HepG2 (cell line): ENCODE results near the gene MNX1. TPM values are rescaled to one million over a fixed set of nuclear protein-coding genes. Genes with fewer than 3 reads are reported as not detected.

Experiments used
- ATRX ChIP-seq: sonication (generic); formaldehyde crosslinking; IDR thresholded peaks from 2 replicates; pipeline ENCODE4 v1.4.0; 2020; ENCODE audit warnings: missing genetic modification reagents, borderline replicate concordance
- CBX1 ChIP-seq: IDR thresholded peaks from one replicate; pipeline ENCODE4 v1.6.1; 2016; ENCODE audit warnings: antibody characterized with exemption, low read depth
- CENPT ChIP-seq: sonication (generic); formaldehyde crosslinking; IDR thresholded peaks from 2 replicates; pipeline ENCODE4 v1.8.0; 2022; ENCODE audit warnings: low read depth, mild to moderate bottlenecking, moderate library complexity, missing genetic modification reagents
- EHMT2 ChIP-seq: fragments of 200-600 bp; sonication (generic); IDR thresholded peaks from 2 replicates; pipeline ENCODE4 v1.7.0; 2017; ENCODE audit warnings: antibody characterized with exemption, low read depth, low read length, borderline replicate concordance
- FOXC1 ChIP-seq: sonication (generic); formaldehyde crosslinking; IDR thresholded peaks from 2 replicates; pipeline ENCODE4 v1.8.0; 2022; ENCODE audit warnings: mild to moderate bottlenecking, missing genetic modification reagents, borderline replicate concordance
- FOXM1 ChIP-seq: sonication (generic); formaldehyde crosslinking; IDR thresholded peaks from 2 replicates; pipeline ENCODE4 v1.5.0; 2020; ENCODE audit warnings: missing genetic modification reagents
- HMGA1 ChIP-seq: sonication (generic); formaldehyde crosslinking; conservative IDR thresholded peaks from 2 replicates; pipeline ENCODE4 v1.4.0; 2020; ENCODE audit warnings: missing genetic modification reagents
- HNF4A ChIP-seq: sonication (generic); formaldehyde crosslinking; IDR thresholded peaks from 2 replicates; pipeline ENCODE4 v1.4.0; 2020; ENCODE audit warnings: missing genetic modification reagents
- LCORL ChIP-seq, 2 experiments: fragments of 450-650 bp in 1 of 2; sonication (generic) in 1 of 2; formaldehyde crosslinking in 1 of 2; IDR thresholded peaks; 2 replicates each; pipeline versions ENCODE4 v1.5.0 to v1.6.1; 2017 to 2020; ENCODE audit warnings: antibody characterized with exemption in 1 of 2, missing genetic modification reagents in 1 of 2
- NCOR1 ChIP-seq: fragments of 200-600 bp; sonication (generic); IDR thresholded peaks from 2 replicates; pipeline ENCODE4 v1.7.0; 2017; ENCODE audit warnings: antibody characterized with exemption, low read length, borderline replicate concordance
- PLRG1 ChIP-seq: fragments of 450-650 bp; conservative IDR thresholded peaks from 2 replicates; pipeline ENCODE4 v1.6.1; 2016
- PRPF4 ChIP-seq: fragments of 200-400 bp; formaldehyde crosslinking; IDR thresholded peaks from 2 replicates; pipeline ENCODE4 v1.6.1; 2016; ENCODE audit warnings: low read length, low read depth; ENCODE audit not compliant: poor library complexity, severe bottlenecking
- TFAP4 ChIP-seq: sonication (generic); IDR thresholded peaks from 2 replicates; pipeline ENCODE4 v1.6.1; 2016; ENCODE audit warnings: low read depth, borderline replicate concordance
- ZFP36 ChIP-seq: fragments of 150-350 bp; IDR thresholded peaks from 2 replicates; pipeline ENCODE4 v1.6.1; 2018; ENCODE audit warnings: borderline replicate concordance, low read length, low read depth; ENCODE audit not compliant: partially characterized antibody
- ZNF160 ChIP-seq: sonication (generic); formaldehyde crosslinking; IDR thresholded peaks from 2 replicates; pipeline ENCODE4 v1.8.0; 2022; ENCODE audit warnings: mild to moderate bottlenecking, inconsistent platforms, missing genetic modification reagents
- ZNF180 ChIP-seq: sonication (generic); formaldehyde crosslinking; IDR thresholded peaks from 2 replicates; pipeline ENCODE4 v1.4.0; 2020; ENCODE audit warnings: low read depth, missing genetic modification reagents, borderline replicate concordance
- ZNF20 ChIP-seq: sonication (generic); formaldehyde crosslinking; IDR thresholded peaks from 2 replicates; pipeline ENCODE4 v1.4.0; 2020; ENCODE audit warnings: mild to moderate bottlenecking, moderate library complexity, missing genetic modification reagents
- ZNF670 ChIP-seq: sonication (generic); formaldehyde crosslinking; IDR thresholded peaks from 2 replicates; pipeline ENCODE4 v1.8.0; 2022; ENCODE audit warnings: mild to moderate bottlenecking, missing genetic modification reagents, borderline replicate concordance
- ZNF747 ChIP-seq: sonication (generic); formaldehyde crosslinking; IDR thresholded peaks from 2 replicates; pipeline ENCODE4 v1.8.1; 2023; ENCODE audit warnings: missing genetic modification reagents, mild to moderate bottlenecking, borderline replicate concordance
- polyA plus RNA-seq, 8 experiments: library from polyadenylated mRNA; depleted of rRNA in 3 of 8; stranded (reverse) in 7 of 8; unstranded in 1 of 8; fragments of >200 nt; fragmentation: Illumina TruSeq in 4 of 8; extraction: Trizol in 4 of 8; gene quantifications; 2 replicates each; pipeline versions ENCODE4 v1.2.1 to v1.2.3, GENCODE V29; 2011 to 2016; ENCODE audit warnings: low read depth in 4 of 8, missing spikeins in 1 of 8, mixed read lengths in 1 of 8; ENCODE audit not compliant: insufficient read depth in 1 of 8
- total RNA-seq, 5 experiments: library from RNA; depleted of rRNA; stranded (reverse); fragments of >200 nt; fragmentation: Illumina TruSeq; extraction: Trizol; gene quantifications; 2 replicates each; pipeline ENCODE4 v1.2.3, GENCODE V29; 2016; ENCODE audit warnings: low read depth in 1 of 5
- TF ChIP-seq, protein P1 (sequence below): sonication (generic); formaldehyde crosslinking; IDR thresholded peaks from 2 replicates; pipeline ENCODE4 v1.4.0; 2020; ENCODE audit warnings: missing genetic modification reagents, borderline replicate concordance
- TF ChIP-seq, protein P2 (sequence below): sonication (generic); formaldehyde crosslinking; IDR thresholded peaks from 2 replicates; pipeline ENCODE4 v1.4.0; 2020; ENCODE audit warnings: missing genetic modification reagents
- TF ChIP-seq, protein P3 (sequence below): sonication (generic); formaldehyde crosslinking; IDR thresholded peaks from 2 replicates; pipeline ENCODE4 v1.5.1; 2020; ENCODE audit warnings: missing genetic modification reagents, mild to moderate bottlenecking, borderline replicate concordance

MNX1 gene
- total and polyA plus RNA-seq, 2 of the 13 experiments (the other 11 are each of a cell fraction or from before 2014, with no cell fraction given), result 0.94 to 6.1 TPM

DNA sequence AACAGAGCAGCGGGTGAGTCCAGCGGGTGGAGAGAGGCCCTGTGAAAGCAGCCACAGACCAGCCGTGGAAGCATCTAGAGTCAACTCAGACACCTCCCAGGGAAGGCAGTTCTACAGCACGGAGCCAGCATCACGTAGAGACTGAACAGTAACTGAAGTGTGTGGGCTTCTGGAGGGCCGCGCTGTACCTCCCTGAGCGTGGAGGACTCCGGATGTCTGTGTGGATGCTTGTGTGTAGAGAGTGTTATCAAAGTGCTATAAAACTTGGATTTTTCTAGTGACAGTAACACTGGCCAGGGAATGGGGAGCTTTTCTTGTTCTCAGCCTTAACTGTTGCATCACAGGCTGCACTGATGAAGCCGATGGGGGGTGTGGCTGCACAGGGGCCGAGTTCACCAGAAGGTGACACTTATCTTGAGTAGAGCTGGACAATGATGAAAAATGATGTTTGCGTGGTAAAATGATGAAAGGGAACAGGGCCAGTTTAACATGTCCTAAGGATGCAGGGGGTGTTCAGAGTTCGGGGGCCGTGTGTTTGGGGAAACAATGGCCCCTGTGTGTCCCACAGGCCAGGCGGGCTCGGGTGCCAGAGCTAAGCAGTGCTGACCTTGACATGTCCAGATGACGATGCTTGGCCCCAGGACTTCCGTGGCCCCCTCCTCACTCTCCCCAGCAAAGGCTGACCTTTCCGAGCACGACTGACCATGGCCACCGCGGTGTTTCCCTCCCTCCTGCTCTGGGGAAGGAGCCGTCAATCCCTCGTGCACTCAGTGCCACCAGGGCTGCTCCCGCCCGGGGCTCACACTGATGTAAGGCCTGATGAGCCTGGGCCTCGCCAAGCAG, 21.9 kb downstream of the MNX1 start (continued):
- TF ChIP-seq, protein P1, sequence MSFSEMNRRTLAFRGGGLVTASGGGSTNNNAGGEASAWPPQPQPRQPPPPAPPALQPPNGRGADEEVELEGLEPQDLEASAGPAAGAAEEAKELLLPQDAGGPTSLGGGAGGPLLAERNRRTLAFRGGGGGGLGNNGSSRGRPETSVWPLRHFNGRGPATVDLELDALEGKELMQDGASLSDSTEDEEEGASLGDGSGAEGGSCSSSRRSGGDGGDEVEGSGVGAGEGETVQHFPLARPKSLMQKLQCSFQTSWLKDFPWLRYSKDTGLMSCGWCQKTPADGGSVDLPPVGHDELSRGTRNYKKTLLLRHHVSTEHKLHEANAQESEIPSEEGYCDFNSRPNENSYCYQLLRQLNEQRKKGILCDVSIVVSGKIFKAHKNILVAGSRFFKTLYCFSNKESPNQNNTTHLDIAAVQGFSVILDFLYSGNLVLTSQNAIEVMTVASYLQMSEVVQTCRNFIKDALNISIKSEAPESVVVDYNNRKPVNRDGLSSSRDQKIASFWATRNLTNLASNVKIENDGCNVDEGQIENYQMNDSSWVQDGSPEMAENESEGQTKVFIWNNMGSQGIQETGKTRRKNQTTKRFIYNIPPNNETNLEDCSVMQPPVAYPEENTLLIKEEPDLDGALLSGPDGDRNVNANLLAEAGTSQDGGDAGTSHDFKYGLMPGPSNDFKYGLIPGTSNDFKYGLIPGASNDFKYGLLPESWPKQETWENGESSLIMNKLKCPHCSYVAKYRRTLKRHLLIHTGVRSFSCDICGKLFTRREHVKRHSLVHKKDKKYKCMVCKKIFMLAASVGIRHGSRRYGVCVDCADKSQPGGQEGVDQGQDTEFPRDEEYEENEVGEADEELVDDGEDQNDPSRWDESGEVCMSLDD, result peak; percentile 33; the same call in 1 of the 2 replicates
- TF ChIP-seq TFAP4, result peak; percentile 77; the same call in 1 of the 2 replicates
- no peak for TF ChIP-seq PLRG1
- TF ChIP-seq, protein P2, sequence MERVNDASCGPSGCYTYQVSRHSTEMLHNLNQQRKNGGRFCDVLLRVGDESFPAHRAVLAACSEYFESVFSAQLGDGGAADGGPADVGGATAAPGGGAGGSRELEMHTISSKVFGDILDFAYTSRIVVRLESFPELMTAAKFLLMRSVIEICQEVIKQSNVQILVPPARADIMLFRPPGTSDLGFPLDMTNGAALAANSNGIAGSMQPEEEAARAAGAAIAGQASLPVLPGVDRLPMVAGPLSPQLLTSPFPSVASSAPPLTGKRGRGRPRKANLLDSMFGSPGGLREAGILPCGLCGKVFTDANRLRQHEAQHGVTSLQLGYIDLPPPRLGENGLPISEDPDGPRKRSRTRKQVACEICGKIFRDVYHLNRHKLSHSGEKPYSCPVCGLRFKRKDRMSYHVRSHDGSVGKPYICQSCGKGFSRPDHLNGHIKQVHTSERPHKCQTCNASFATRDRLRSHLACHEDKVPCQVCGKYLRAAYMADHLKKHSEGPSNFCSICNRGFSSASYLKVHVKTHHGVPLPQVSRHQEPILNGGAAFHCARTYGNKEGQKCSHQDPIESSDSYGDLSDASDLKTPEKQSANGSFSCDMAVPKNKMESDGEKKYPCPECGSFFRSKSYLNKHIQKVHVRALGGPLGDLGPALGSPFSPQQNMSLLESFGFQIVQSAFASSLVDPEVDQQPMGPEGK (CRISPR knock-in tag), result peak; percentile 99
- no peak for TF ChIP-seq PRPF4
- TF ChIP-seq ZNF670 (CRISPR knock-in tag), result no peak
- no peak for TF ChIP-seq FOXM1 (CRISPR knock-in tag)
- no peak for TF ChIP-seq ATRX (CRISPR knock-in tag)
- no peak for TF ChIP-seq ZFP36
- TF ChIP-seq, protein P3, sequence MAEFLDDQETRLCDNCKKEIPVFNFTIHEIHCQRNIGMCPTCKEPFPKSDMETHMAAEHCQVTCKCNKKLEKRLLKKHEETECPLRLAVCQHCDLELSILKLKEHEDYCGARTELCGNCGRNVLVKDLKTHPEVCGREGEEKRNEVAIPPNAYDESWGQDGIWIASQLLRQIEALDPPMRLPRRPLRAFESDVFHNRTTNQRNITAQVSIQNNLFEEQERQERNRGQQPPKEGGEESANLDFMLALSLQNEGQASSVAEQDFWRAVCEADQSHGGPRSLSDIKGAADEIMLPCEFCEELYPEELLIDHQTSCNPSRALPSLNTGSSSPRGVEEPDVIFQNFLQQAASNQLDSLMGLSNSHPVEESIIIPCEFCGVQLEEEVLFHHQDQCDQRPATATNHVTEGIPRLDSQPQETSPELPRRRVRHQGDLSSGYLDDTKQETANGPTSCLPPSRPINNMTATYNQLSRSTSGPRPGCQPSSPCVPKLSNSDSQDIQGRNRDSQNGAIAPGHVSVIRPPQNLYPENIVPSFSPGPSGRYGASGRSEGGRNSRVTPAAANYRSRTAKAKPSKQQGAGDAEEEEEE (CRISPR knock-in tag), result 0 out of 2 replicates have a peak, but pooled peaks have one; percentile 40
- no peak for TF ChIP-seq ZNF180 (CRISPR knock-in tag)
- peak; percentile 29; the same call in 1 of the 2 replicates for TF ChIP-seq ZNF747 (CRISPR knock-in tag)
- TF ChIP-seq ZNF20 (CRISPR knock-in tag), result no peak
- TF ChIP-seq CBX1, result no peak
- TF ChIP-seq HNF4A (CRISPR knock-in tag), result peak; percentile 76
- TF ChIP-seq FOXC1 (CRISPR knock-in tag), result peak; percentile 45; the same call in 1 of the 2 replicates
- peak; percentile 62; the same call in 1 of the 2 replicates for TF ChIP-seq NCOR1
- TF ChIP-seq HMGA1 (CRISPR knock-in tag), result no peak
- TF ChIP-seq EHMT2, result no peak
- no peak for TF ChIP-seq CENPT
- TF ChIP-seq LCORL (IDR thresholded peaks at IDR 0.05), result no peak
- peak; percentile 76 for TF ChIP-seq LCORL (CRISPR knock-in tag; IDR thresholded peaks at IDR 0.05)
- no peak for TF ChIP-seq ZNF160 (CRISPR knock-in tag)
